NCI-H748 (cell line): Measurements from ENCODE around the gene TRAPPC5.

Experiments
- DNase-seq: peaks from one replicate; lab custom pipeline; 2025; ENCODE audit not compliant: unreplicated experiment; lab: John Stamatoyannopoulos, UW

Gene TRAPPC5

GRCh38 chr19:7699003-7699402, 18.4 kb downstream of the TRAPPC5 start:
- DNase-seq = no peak

GRCh38 chr19:7699417-7700401, 19.1 kb downstream of the TRAPPC5 start:
- no peak for DNase-seq

GRCh38 chr19:7701049-7701653, 20.5 kb downstream of the TRAPPC5 start:
- no peak for DNase-seq

GRCh38 chr19:7701654-7702457, 21.2 kb downstream of the TRAPPC5 start, which contains the start of gene FCER2:
FCER2 (minus strand) TSS chr19:7702131; CDS start chr19:7699760, 2,371 bp downstream.
- no peak for DNase-seq

GRCh38 chr19:7703332-7703731, 22.7 kb downstream of the TRAPPC5 start:
- no peak for DNase-seq

- DNase-seq = no peak
Observed at GRCh38 chr19:7704280-7705060, 23.8 kb downstream of the TRAPPC5 start.

- no peak for DNase-seq
Observed at GRCh38 chr19:7705387-7706187, 25.0 kb downstream of the TRAPPC5 start.

GRCh38 chr19:7706188-7706954, 25.7 kb downstream of the TRAPPC5 start:
- no peak for DNase-seq

- DNase-seq = no peak
Observed at GRCh38 chr19:7706955-7707456, 26.4 kb downstream of the TRAPPC5 start.

GRCh38 chr19:7709932-7710460, 29.4 kb downstream of the TRAPPC5 start:
- no peak for DNase-seq

GRCh38 chr19:7710616-7711015, 30.0 kb downstream of the TRAPPC5 start:
- no peak for DNase-seq

- DNase-seq = no peak
Observed at GRCh38 chr19:7715671-7716070, 35.0 kb downstream of the TRAPPC5 start.

- no peak for DNase-seq
Observed at GRCh38 chr19:7716762-7717161, 36.1 kb downstream of the TRAPPC5 start.

GRCh38 chr19:7718668-7719067, 38.0 kb downstream of the TRAPPC5 start:
- DNase-seq = no peak

- no peak for DNase-seq
Observed at GRCh38 chr19:7720351-7720750, 39.7 kb downstream of the TRAPPC5 start.

GRCh38 chr19:7722231-7722651, 41.6 kb downstream of the TRAPPC5 start:
- peak; percentile 44 for DNase-seq

- DNase-seq = no peak
Observed at GRCh38 chr19:7725791-7726190, 45.2 kb downstream of the TRAPPC5 start.

- peak; percentile 36 for DNase-seq
Observed at GRCh38 chr19:7729211-7729610, 48.6 kb downstream of the TRAPPC5 start.
